Gastrocnemius medialis (tissue), 4 donors: Measurements from ENCODE around the gene CCM2. TPM values are rescaled to one million over a fixed set of nuclear protein-coding genes. Genes with fewer than 3 reads are reported as not detected.

Source experiments
- ATAC-seq, 2 donors: fragments of 150-250 bp; one replicate each; pipeline ENCODE4 v1.9.1; 2016
- DNase-seq, 2 donors: peaks; one replicate each; pipeline ENCODE4 v3.0.0-alpha.2; 2019
- H3K27ac ChIP-seq, 4 donors: fragments of 200-600 bp; sonication (generic); 1 replicate in 1 of 4; 2 replicates in 3 of 4; pipeline ENCODE4 v1.5.1; 2016 to 2018; ENCODE audit warnings: mild to moderate bottlenecking in 2 of 4, moderate library complexity in 1 of 4
- H3K27me3 ChIP-seq, 3 donors: fragments of 200-600 bp; sonication (generic) in 2 of 3; 1 replicate in 1 of 3; 2 replicates in 2 of 3; pipeline versions ENCODE4 v1.5.1 to v1.6.0; 2016 to 2019; ENCODE audit warnings: mild to moderate bottlenecking in 1 of 3, moderate library complexity in 1 of 3
- H3K36me3 ChIP-seq, 2 donors: fragments of 200-600 bp; sonication (generic) in 1 of 2; one replicate each; pipeline ENCODE4 v1.5.1; 2017 to 2018
- H3K4me1 ChIP-seq, 2 donors: fragments of 200-600 bp; sonication (generic) in 1 of 2; one replicate each; pipeline ENCODE4 v1.5.1; 2016 to 2017; ENCODE audit warnings: mild to moderate bottlenecking in 2 of 2
- H3K4me3 ChIP-seq, 4 donors: fragments of 200-600 bp; sonication (generic) in 3 of 4; 1 replicate in 1 of 4; 2 replicates in 3 of 4; pipeline ENCODE4 v1.5.1; 2016 to 2019; ENCODE audit warnings: mild to moderate bottlenecking in 2 of 4
- H3K9me3 ChIP-seq, 3 donors: fragments of 200-600 bp; sonication (generic) in 2 of 3; 1 replicate in 1 of 3; 2 replicates in 2 of 3; pipeline ENCODE4 v1.5.1; 2016 to 2019
- CTCF ChIP-seq, 5 experiments: fragments of 450-650 bp in 3 of 5; fragments of 200-600 bp in 2 of 5; sonication (generic) in 2 of 5; IDR thresholded peaks in 4 of 5; conservative IDR thresholded peaks in 1 of 5; 1 replicate in 4 of 5; 2 replicates in 1 of 5; pipeline ENCODE4 v1.5.1; 2016 to 2019; ENCODE audit warnings: antibody characterized with exemption in 5 of 5, mild to moderate bottlenecking in 3 of 5, moderate library complexity in 3 of 5
- POLR2A ChIP-seq, 2 donors: fragments of 450-650 bp; IDR thresholded peaks; one replicate each; pipeline ENCODE4 v1.6.1; 2017; ENCODE audit warnings: antibody characterized with exemption in 2 of 2, mild to moderate bottlenecking in 2 of 2, moderate library complexity in 2 of 2
- in situ Hi-C, 4 donors: fragments of 200-750 bp; cut with MboI; loops; one replicate each; pipeline versions ENCODE4 v1.15.0 to v1.8.0; 2017; ENCODE audit warnings: low sequenced_read_pairs in 4 of 4
- intact Hi-C: fragments of 100-400 bp; cut with DNase I; formaldehyde crosslinking; loops from one replicate; pipeline ENCODE4 v1.15.1; 2023; ENCODE audit warnings: low total_unique reads
- total RNA-seq, 4 donors: library from RNA; depleted of rRNA; stranded (reverse); fragments of >200 nt; gene quantifications; one replicate each; pipeline versions ENCODE4 v1.1.0 to v1.2.3, GENCODE V29; 2016

Gene CCM2
- total RNA-seq, 4 donors from 2014 or later, result 37.7 to 61.8 (median 47.4) TPM

GRCh38 chr7:44958645-44959344, 41.2 kb upstream of the CCM2 start:
- Histone ChIP-seq H3K4me1 (peaks cover 0 to 7% of the 10 kb centered on the region in 2 donors), H3K9me3 (no peaks in the 10 kb centered on the region), H3K36me3 (no peaks in the 10 kb centered on the region), H3K4me3 (no peak overlapping the region), H3K27ac (no peak overlapping the region), H3K27me3 (peaks cover 0 to 11% (median 2%) of the 10 kb centered on the region in 3 donors)
- in situ Hi-C loops, result no loop called here
- DNase-seq, result no peak
- TF ChIP-seq CTCF (IDR thresholded peaks at IDR 0.05 in 4 of 5, conservative IDR thresholded peaks at IDR 0.05 in 1 of 5), result no peak
- intact Hi-C loops, result no loop called here
- ATAC-seq, result no peak

GRCh38 chr7:44959433-44959951, 40.5 kb upstream of the CCM2 start:
- in situ Hi-C loops, result no loop called here

GRCh38 chr7:44960011-44960580, 39.9 kb upstream of the CCM2 start:
- DNase-seq (no peak), ATAC-seq (no peak)
- H3K9me3 ChIP-seq, result no peaks in the 10 kb centered on the region
- H3K27ac ChIP-seq, result no peak overlapping the region
- no peak overlapping the region for H3K4me3 ChIP-seq
- intact Hi-C loops (no loop called here), in situ Hi-C loops (no loop called here)
- no peaks in the 10 kb centered on the region for H3K36me3 ChIP-seq
- H3K27me3 ChIP-seq, result peaks cover 0 to 11% (median 2%) of the 10 kb centered on the region in 3 donors
- TF ChIP-seq POLR2A (IDR thresholded peaks at IDR 0.05) (no peak), CTCF (IDR thresholded peaks at IDR 0.05 in 4 of 5, conservative IDR thresholded peaks at IDR 0.05 in 1 of 5) (no peak)
- H3K4me1 ChIP-seq, result peaks cover 0 to 7% of the 10 kb centered on the region in 2 donors

More at GRCh38 chr7:44959433-44959951, 40.5 kb upstream of the CCM2 start:
- Histone ChIP-seq H3K27ac (no peak overlapping the region), H3K4me1 (peaks cover 0 to 7% of the 10 kb centered on the region in 2 donors), H3K36me3 (no peaks in the 10 kb centered on the region), H3K9me3 (no peaks in the 10 kb centered on the region), H3K27me3 (peaks cover 0 to 11% (median 2%) of the 10 kb centered on the region in 3 donors), H3K4me3 (no peak overlapping the region)
- intact Hi-C loops, result no loop called here
- DNase-seq, result no peak
- no peak for ATAC-seq
- TF ChIP-seq POLR2A (IDR thresholded peaks at IDR 0.05), result no peak
- no peak for TF ChIP-seq CTCF (IDR thresholded peaks at IDR 0.05 in 4 of 5, conservative IDR thresholded peaks at IDR 0.05 in 1 of 5)

- H3K4me1 ChIP-seq, result peaks cover 0 to 7% of the 10 kb centered on the region in 2 donors
- in situ Hi-C loops (no loop called here), intact Hi-C loops (no loop called here)
- peaks cover 0 to 11% (median 2%) of the 10 kb centered on the region in 3 donors for H3K27me3 ChIP-seq
- H3K4me3 ChIP-seq, result peak overlapping the region; percentile 52 to 65 (median 54)
- H3K9me3 ChIP-seq, result no peaks in the 10 kb centered on the region
- H3K27ac ChIP-seq, result no peak overlapping the region
- no peaks in the 10 kb centered on the region for H3K36me3 ChIP-seq
- ATAC-seq, result peak in 1 of 2 donors; percentile 40
- TF ChIP-seq CTCF (IDR thresholded peaks at IDR 0.05 in 4 of 5, conservative IDR thresholded peaks at IDR 0.05 in 1 of 5) (no peak), POLR2A (IDR thresholded peaks at IDR 0.05) (no peak)
- DNase-seq, result peak in 1 of 2 donors; percentile 18
Measured at GRCh38 chr7:44961844-44962482, 38.0 kb upstream of the CCM2 start.
